Right lobe of liver (tissue), 6 donors: ENCODE measurements around the gene TMEM272. TPM values are rescaled to one million over a fixed set of nuclear protein-coding genes. Genes with fewer than 3 reads are reported as not detected.
"Not testable (repeated sequence)": the region's sequence is repeated elsewhere in the genome, so short reads cannot be mapped to it uniquely, and the experiment has no call there.

Experiments
- ATAC-seq, 4 donors: fragments of 200-7000 bp; cut with Tn5 transposase; one replicate each; pipeline ENCODE4 v1.9.1; 2020; ENCODE audit warnings: mild to moderate bottlenecking in 4 of 4, moderate library complexity in 4 of 4
- DNase-seq, 3 donors: peaks; one replicate each; pipeline ENCODE4 v3.0.0-alpha.2; 2020
- H3K27ac ChIP-seq, 3 donors: fragments of 200-600 bp; one replicate each; pipeline ENCODE4 v1.8.0; 2022
- H3K27me3 ChIP-seq, 2 donors: fragments of 200-600 bp; one replicate each; pipeline ENCODE4 v1.8.0; 2022
- H3K36me3 ChIP-seq, 4 donors: fragments of 200-600 bp; sonication (generic) in 1 of 4; one replicate each; pipeline versions ENCODE4 v1.5.1 to v1.8.0; 2017 to 2022; ENCODE audit warnings: control low read depth in 1 of 4
- H3K4me1 ChIP-seq, 4 donors: fragments of 200-600 bp; sonication (generic) in 1 of 4; one replicate each; pipeline versions ENCODE4 v1.5.1 to v1.8.0; 2017 to 2022; ENCODE audit warnings: control low read depth in 1 of 4
- H3K4me3 ChIP-seq, 3 donors: fragments of 200-600 bp; one replicate each; pipeline ENCODE4 v1.8.0; 2022
- H3K9me3 ChIP-seq, 4 donors: fragments of 200-600 bp; sonication (generic) in 1 of 4; one replicate each; pipeline versions ENCODE4 v1.5.1 to v1.8.0; 2017 to 2022; ENCODE audit warnings: control low read depth in 1 of 4
- CTCF ChIP-seq, 4 donors: fragments of 200-600 bp in 3 of 4; fragments of 450-650 bp in 1 of 4; IDR thresholded peaks; one replicate each; pipeline versions ENCODE4 v1.5.1 to v1.8.0; 2016 to 2022; ENCODE audit warnings: antibody characterized with exemption in 4 of 4, mild to moderate bottlenecking in 2 of 4
- POLR2A ChIP-seq: fragments of 450-650 bp; IDR thresholded peaks from one replicate; pipeline ENCODE4 v1.6.1; 2017; ENCODE audit warnings: antibody characterized with exemption, mild to moderate bottlenecking
- WGBS: methylation state at CpG from one replicate; pipeline ENCODE4 v1.1.6; 2018; ENCODE audit warnings: low coverage, low lambda C conversion rate; ENCODE audit not compliant: insufficient coverage; ENCODE audit errors: missing lambda C conversion rate; 5-methylcytosine and 5-hydroxymethylcytosine counted together
- intact Hi-C, 2 donors: fragments of 100-400 bp; cut with DNase I; formaldehyde crosslinking; loops; one replicate each; pipeline versions ENCODE4 v1.11.2 to v1.14.1; 2022
- total RNA-seq, 6 experiments: library from RNA; depleted of rRNA in 2 of 6; stranded (reverse); fragments of >200 nt in 2 of 6; fragmentation: NEBNext Ultra II Directional in 3 of 6; extraction: Animal tissue kit (Norgen Biotek cat#: 25700) in 3 of 6; gene quantifications; one replicate each; pipeline versions ENCODE4 v1.1.0 to v1.2.4, GENCODE V29; 2016 to 2023
- donor health status: DM: no; HTN: yes; CAD: no.
- donor health status: DM: no; HTN: no; CAD: no.
- donor health status: DM: no; HTN: no; CAD: no.
- donor health status: DM: no; HTN: yes; CAD: no.
- donor health status: DM: no; HTN: yes; CAD: no.

The TMEM272 gene
- total RNA-seq, 6 experiments from 2014 or later = 0.06 to 0.53 (median 0.33) TPM; not detected in 1

DNA sequence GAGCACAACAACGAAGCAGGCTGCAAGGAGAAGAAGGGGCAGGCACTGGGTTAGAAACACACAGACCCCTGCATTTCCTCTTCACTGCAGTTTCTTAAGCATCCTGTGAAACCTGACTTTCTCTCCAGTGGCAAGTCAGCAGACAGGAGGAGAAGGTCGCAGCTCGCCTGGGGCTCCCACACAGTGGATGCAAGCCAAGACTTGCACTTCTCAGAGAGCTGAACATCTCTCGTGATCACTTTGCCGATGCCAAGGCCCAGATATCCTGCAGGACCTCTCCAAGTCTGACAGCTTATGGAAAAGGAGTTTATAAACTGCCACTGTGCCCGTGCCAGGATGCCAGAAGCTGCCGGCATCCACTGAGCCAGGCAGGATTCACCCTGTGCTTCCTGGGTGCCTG is 18.4 kb downstream of the TMEM272 start:
- no peak overlapping the region for H3K27ac ChIP-seq
- H3K36me3 ChIP-seq = no peaks in the 10 kb centered on the region
- no peaks in the 10 kb centered on the region for H3K4me1 ChIP-seq
- H3K27me3 ChIP-seq = no peaks in the 10 kb centered on the region
- DNase-seq (no peak), ATAC-seq (no peak)
- H3K4me3 ChIP-seq = no peak overlapping the region
- 60% methylated on average over 1 of the region's 7 CpGs for WGBS
- intact Hi-C loops = no loop called here
- TF ChIP-seq POLR2A (no peak), CTCF (IDR thresholded peaks at IDR 0.05) (no peak)
- no peaks in the 10 kb centered on the region for H3K9me3 ChIP-seq

GRCh38 chr13:51825681-51826254 is 19.2 kb downstream of the TMEM272 start:
- DNase-seq (no peak), ATAC-seq (no peak)
- TF ChIP-seq POLR2A = no peak
- Histone ChIP-seq H3K27ac (peak overlapping the region in 1 of 3 donors; percentile 16), H3K4me3 (no peak overlapping the region), H3K4me1 (no peaks in the 10 kb centered on the region), H3K36me3 (no peaks in the 10 kb centered on the region), H3K9me3 (no peaks in the 10 kb centered on the region), H3K27me3 (no peaks in the 10 kb centered on the region)
- intact Hi-C loops = no loop called here
- 58% methylated on average over 7 of the region's 10 CpGs for WGBS

DNA sequence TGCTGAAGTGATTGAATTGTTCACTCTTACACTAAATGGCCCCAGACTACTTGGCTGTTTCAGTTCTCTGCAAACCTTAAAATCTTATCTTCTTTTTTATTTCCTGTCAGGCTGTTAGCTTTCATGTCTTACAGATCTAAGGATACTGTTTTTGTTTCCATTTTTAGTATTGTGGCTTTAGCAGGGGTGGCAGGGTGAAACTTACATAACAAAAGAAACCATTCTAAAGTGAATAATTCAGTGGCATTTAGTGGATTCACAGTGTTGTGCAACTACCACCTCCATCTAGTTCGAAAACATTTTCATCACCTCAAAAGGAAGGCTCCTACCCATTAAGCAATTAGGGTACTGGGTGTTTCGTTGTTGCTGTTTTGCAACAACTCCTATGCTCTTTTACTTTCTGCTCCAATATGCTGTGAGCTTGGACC is 19.8 kb downstream of the TMEM272 start:
- peak in 3 of 4 donors; percentile 16 to 53 (median 48) for ATAC-seq
- H3K27me3 ChIP-seq = no peaks in the 10 kb centered on the region
- DNase-seq = no peak
- H3K9me3 ChIP-seq = no peaks in the 10 kb centered on the region
- 76% methylated on average over 2 of the region's 2 CpGs for WGBS
- intact Hi-C loops = no loop called here
- H3K4me1 ChIP-seq = no peaks in the 10 kb centered on the region
- H3K36me3 ChIP-seq = no peaks in the 10 kb centered on the region
- H3K4me3 ChIP-seq = no peak overlapping the region
- TF ChIP-seq POLR2A (no peak), CTCF (IDR thresholded peaks at IDR 0.05) (no peak)
- peak overlapping the region in 1 of 3 donors; percentile 16 for H3K27ac ChIP-seq

DNA sequence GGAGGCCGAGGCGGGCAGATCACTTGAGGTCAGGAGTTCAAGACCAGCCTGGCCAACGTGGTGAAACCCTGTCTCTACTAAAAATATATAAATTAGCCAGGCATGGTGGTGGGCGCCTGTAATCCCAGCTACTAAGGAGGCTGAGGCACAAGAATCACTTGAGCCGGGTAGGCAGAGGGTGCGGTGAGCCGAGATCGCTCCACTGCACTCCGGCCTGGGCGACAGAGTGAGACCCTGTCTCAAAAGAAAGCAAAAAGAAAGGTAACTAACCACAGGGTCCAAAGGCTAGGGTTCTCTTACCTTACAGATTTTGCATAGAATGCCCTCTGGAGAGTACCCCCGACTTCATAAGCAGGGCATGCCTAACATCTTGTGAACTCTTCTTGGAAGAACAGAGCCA is 20.3 kb downstream of the TMEM272 start:
- intact Hi-C loops, DNase-seq, H3K9me3 ChIP-seq, ATAC-seq, H3K4me3 ChIP-seq, H3K4me1 ChIP-seq, H3K27ac ChIP-seq, H3K27me3 ChIP-seq, H3K36me3 ChIP-seq: not testable (repeated sequence)
- 76% methylated on average over 3 of the region's 11 CpGs for WGBS

DNA sequence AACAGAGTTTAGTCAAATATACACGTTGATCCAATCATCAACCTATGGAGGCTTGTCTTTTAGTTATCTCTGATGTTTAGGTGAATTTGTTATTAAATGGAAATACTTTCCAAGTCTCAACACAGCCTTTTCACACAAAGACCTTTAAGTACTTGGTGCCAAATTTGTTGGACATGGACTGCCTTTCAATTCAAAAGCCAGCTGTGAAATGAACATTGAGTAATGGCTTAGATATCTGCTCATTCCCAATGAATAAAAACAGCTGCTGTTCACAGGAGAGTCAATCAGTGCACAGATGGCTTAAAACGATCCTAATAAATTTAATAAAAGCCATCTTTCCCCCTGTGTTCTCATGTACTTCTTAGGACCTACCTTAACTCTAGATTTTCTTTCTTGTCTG is 21.1 kb downstream of the TMEM272 start:
- intact Hi-C loops = no loop called here
- Histone ChIP-seq H3K4me1 (no peaks in the 10 kb centered on the region), H3K9me3 (no peaks in the 10 kb centered on the region), H3K27me3 (no peaks in the 10 kb centered on the region), H3K27ac (no peak overlapping the region), H3K4me3 (no peak overlapping the region), H3K36me3 (no peaks in the 10 kb centered on the region)
- TF ChIP-seq POLR2A (no peak), CTCF (IDR thresholded peaks at IDR 0.05) (no peak)
- ATAC-seq (no peak), DNase-seq (no peak)
- WGBS = 64% methylated on average over 2 of the region's 2 CpGs
